Left lung (tissue), 10 donors: ENCODE results near the gene IL21R. TPM values are rescaled to one million over a fixed set of nuclear protein-coding genes. Genes with fewer than 3 reads are reported as not detected.

Experiments used
- ATAC-seq: fragments of 200-7000 bp; cut with Tn5 transposase; one replicate; pipeline ENCODE4 v1.9.1; 2020; ENCODE audit warnings: moderate library complexity
- DNase-seq, 4 donors: peaks; one replicate each; pipeline ENCODE4 v3.0.0-alpha.2; 2013 to 2020
- H3K27ac ChIP-seq, 2 donors: fragments of 200-600 bp; sonication (generic) in 1 of 2; one replicate each; pipeline versions ENCODE4 v1.5.0 to v1.8.0; 2020 to 2021
- H3K27me3 ChIP-seq, 2 donors: fragments of 200-600 bp; sonication (generic) in 1 of 2; one replicate each; pipeline versions ENCODE4 v1.5.0 to v1.8.0; 2020 to 2021
- H3K36me3 ChIP-seq, 2 donors: fragments of 200-600 bp; sonication (generic) in 1 of 2; one replicate each; pipeline versions ENCODE4 v1.5.0 to v1.8.0; 2020 to 2021
- H3K4me1 ChIP-seq, 2 donors: fragments of 200-600 bp; one replicate each; pipeline ENCODE4 v1.8.0; 2021
- H3K4me3 ChIP-seq, 2 donors: fragments of 200-600 bp; sonication (generic) in 1 of 2; one replicate each; pipeline versions ENCODE4 v1.5.0 to v1.8.0; 2020 to 2021; ENCODE audit warnings: mild to moderate bottlenecking in 1 of 2
- H3K9me3 ChIP-seq, 2 donors: fragments of 200-600 bp; sonication (generic) in 1 of 2; one replicate each; pipeline versions ENCODE4 v1.5.0 to v1.8.0; 2020 to 2021
- CTCF ChIP-seq, 2 donors: fragments of 200-600 bp; sonication (generic) in 1 of 2; IDR thresholded peaks; one replicate each; pipeline versions ENCODE4 v1.5.0 to v1.8.0; 2021; ENCODE audit warnings: antibody characterized with exemption in 2 of 2
- intact Hi-C, 2 donors: fragments of 100-400 bp; cut with DNase I; formaldehyde crosslinking; loops; one replicate each; pipeline versions ENCODE4 v1.11.2 to v1.14.2; 2022
- polyA plus RNA-seq, 6 donors: library from polyadenylated mRNA; unstranded; fragments of 120-200 nt; gene quantifications; one replicate each; pipeline ENCODE4 v1.2.1, GENCODE V29; 2013; ENCODE audit not compliant: insufficient read length in 6 of 6
- total RNA-seq, 2 donors: library from RNA; stranded (reverse); fragmentation: NEBNext Ultra II Directional; extraction: Animal tissue kit (Norgen Biotek cat#: 25700); gene quantifications; one replicate each; pipeline ENCODE4 v1.2.1, GENCODE V29; 2021
- donor health status: DM: no; HTN: yes; CAD: no.
- donor health status: DM: no; HTN: no; CAD: no.

Gene IL21R
- total and polyA plus RNA-seq, 8 donors: 1.2 to 4.3 (median 3.9) TPM

DNA sequence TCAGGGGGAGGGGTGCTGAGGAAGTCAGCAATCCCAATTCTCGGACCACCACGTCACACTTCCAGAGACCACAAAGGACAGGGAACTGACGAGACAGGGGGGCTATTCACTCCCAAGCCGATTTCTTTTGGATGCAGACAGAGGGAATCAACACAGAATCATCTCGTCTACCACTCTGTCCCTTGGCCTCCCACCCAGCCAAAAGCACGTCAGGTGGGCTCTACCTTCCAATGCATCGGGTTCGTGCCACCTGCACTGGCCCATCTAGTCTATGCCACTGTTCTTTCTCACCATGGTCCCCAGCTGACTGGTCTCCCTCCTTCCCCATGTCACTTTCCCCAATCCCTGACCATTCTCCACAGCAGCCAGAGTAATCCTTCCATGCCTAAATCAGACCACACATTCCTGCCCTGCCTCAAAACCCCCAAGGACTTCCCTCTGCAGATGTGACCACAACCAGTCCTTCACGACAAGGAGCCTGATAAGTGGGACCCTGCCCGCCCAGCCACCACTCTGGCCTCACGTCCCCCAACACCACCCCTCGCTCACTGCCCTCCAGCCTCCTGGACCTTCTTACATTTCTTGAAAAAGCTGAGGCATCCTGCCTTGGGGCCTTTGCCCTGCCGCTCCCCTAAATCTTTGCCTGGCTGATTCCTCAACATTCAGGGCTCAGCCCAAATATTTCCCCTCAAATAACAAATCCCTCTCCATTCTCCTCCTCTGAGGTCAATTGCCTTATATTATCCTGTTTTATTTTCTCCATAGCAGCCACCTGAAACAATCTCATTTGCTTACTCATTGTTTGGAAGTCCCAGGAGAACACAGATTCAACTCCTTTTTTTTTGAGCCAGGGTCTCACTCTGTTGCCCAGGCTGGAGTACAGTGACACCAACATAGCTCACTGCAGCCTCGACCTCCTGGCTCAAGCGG lies 70.4 kb downstream of the IL21R start:
- DNase-seq: no peak
- no peak for ATAC-seq
- no peak overlapping the region for H3K4me3 ChIP-seq
- no peak overlapping the region for H3K27ac ChIP-seq
- H3K4me1 ChIP-seq: peaks cover 0 to 7% of the 10 kb centered on the region in 2 donors
- H3K9me3 ChIP-seq: no peaks in the 10 kb centered on the region
- TF ChIP-seq CTCF (IDR thresholded peaks at IDR 0.05): no peak
- intact Hi-C loops: no loop called here
- peaks cover under 1 to 100% of the 10 kb centered on the region in 2 donors for H3K36me3 ChIP-seq
- H3K27me3 ChIP-seq: no peaks in the 10 kb centered on the region

DNA sequence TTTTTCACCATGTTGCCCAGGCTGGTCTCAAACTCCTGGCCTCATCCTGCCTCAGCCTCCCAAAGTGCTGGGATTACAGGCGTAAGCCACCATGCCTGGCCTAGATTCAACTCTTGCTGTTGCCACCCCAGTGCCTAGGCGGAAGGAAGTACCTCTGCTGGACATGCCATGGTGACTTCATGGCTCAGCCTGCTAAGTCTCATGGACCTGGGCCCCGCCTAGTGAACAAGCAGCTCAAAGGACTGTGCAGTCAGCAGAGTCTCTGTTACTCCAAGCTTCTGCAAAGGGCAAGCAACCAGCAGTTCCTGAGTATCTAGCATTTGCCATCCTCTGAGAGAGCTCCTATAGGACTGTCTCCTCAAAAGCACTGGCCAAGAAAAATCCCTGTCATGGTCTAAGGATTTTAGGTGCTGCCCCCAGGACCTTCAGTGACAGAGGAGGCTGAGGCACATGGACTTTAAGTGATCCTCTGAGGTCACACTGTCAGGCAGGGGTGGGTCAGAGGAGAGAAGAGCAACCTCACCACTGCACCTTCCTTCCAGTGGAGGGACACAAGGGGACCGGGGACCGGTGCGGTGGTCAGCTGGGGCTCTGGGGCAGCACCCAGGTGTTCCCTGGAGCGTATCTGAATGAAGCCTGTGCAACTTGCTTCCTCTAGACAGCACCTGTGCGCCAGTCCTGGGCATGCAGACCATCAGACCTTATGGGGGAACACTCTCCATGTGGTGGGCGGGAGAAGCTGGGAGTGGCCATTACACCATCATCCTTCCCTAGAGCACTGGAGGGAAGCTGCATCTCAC lies 71.3 kb downstream of the IL21R start:
- Histone ChIP-seq H3K27me3 (no peaks in the 10 kb centered on the region), H3K27ac (no peak overlapping the region), H3K9me3 (no peaks in the 10 kb centered on the region), H3K4me1 (peaks cover 0 to 7% of the 10 kb centered on the region in 2 donors), H3K4me3 (no peak overlapping the region), H3K36me3 (peaks cover 0 to 100% of the 10 kb centered on the region in 2 donors)
- no peak for DNase-seq
- no peak for TF ChIP-seq CTCF (IDR thresholded peaks at IDR 0.05)
- intact Hi-C loops: no loop called here
- ATAC-seq: no peak

DNA sequence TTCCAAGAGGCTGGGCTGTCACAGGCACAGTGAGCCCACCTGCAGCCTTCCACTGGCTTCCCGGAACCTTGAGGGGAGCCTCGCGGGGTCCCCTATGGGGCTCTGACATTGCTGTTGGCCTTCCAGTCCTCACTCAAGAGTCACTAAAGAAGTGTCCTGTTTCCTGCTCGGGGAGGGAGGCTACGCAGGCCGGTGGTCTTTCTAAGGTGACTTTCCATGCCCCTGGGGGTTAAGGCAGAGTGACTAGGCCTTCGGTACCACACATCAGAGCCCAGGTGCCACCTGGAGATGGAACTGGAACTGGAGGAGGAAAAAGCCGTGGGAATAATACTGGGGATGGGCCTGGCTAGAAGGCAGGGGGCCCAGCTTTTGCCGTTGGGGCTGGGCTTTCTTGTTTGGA lies 72.1 kb downstream of the IL21R start:
- no peak for ATAC-seq
- intact Hi-C loops: no loop called here
- DNase-seq: no peak
- H3K9me3 ChIP-seq: no peaks in the 10 kb centered on the region
- H3K27me3 ChIP-seq: no peaks in the 10 kb centered on the region
- H3K36me3 ChIP-seq: peaks cover 0 to 100% of the 10 kb centered on the region in 2 donors
- peaks cover 0 to 7% of the 10 kb centered on the region in 2 donors for H3K4me1 ChIP-seq
- no peak for TF ChIP-seq CTCF (IDR thresholded peaks at IDR 0.05)
- no peak overlapping the region for H3K27ac ChIP-seq
- no peak overlapping the region for H3K4me3 ChIP-seq

GRCh38 chr16:27474921-27475320 lies 72.9 kb downstream of the IL21R start:
- H3K36me3 ChIP-seq: peaks cover 0 to 100% of the 10 kb centered on the region in 2 donors
- no peak for TF ChIP-seq CTCF (IDR thresholded peaks at IDR 0.05)
- no peak for ATAC-seq
- intact Hi-C loops: no loop called here
- peaks cover 0 to 5% of the 10 kb centered on the region in 2 donors for H3K4me1 ChIP-seq
- no peaks in the 10 kb centered on the region for H3K9me3 ChIP-seq
- no peaks in the 10 kb centered on the region for H3K27me3 ChIP-seq
- H3K4me3 ChIP-seq: no peak overlapping the region
- H3K27ac ChIP-seq: no peak overlapping the region
- DNase-seq: no peak

DNA sequence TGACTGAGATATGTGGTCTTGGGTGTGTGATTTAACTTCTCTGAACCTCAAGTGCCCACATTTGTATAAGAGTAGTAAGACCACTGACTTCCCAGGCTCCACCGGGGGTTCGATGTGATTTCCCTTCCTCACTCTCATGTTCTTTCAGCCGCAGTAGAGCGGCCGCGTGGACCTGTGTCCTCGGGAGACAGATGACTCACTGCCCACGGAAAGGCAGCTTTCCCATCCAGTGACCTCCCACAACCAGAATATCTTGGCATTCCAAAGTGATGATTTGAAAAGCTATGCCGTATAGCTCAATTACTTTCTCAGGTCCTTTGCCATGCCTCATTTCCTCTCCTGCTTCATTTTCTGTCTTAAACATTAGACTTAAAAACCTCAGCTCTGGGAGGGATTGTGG lies 73.6 kb downstream of the IL21R start:
- no peaks in the 10 kb centered on the region for H3K27me3 ChIP-seq
- intact Hi-C loops: no loop called here
- peaks cover 0 to 100% of the 10 kb centered on the region in 2 donors for H3K36me3 ChIP-seq
- H3K4me3 ChIP-seq: no peak overlapping the region
- no peaks in the 10 kb centered on the region for H3K4me1 ChIP-seq
- no peaks in the 10 kb centered on the region for H3K9me3 ChIP-seq
- H3K27ac ChIP-seq: no peak overlapping the region
- TF ChIP-seq CTCF (IDR thresholded peaks at IDR 0.05): no peak
- DNase-seq (no peak), ATAC-seq (no peak)
